H9 (cell line): Measurements from ENCODE around the gene JMJD8. TPM values are rescaled to one million over a fixed set of nuclear protein-coding genes. Genes with fewer than 3 reads are reported as not detected.

ENCODE experiments used
- DNase-seq: peaks from one replicate; pipeline ENCODE4 v3.0.0-alpha.2; 2017
- H2AFZ ChIP-seq: one replicate; pipeline ENCODE4 v1.6.1; 2013; ENCODE audit warnings: mild to moderate bottlenecking, low read length, control low read depth, moderate library complexity
- H2AK5ac ChIP-seq: 2 replicates; pipeline ENCODE4 v1.6.1; 2013; ENCODE audit warnings: low read length, control low read depth, mixed read lengths; ENCODE audit not compliant: insufficient read length
- H2BK120ac ChIP-seq: one replicate; pipeline ENCODE4 v1.6.1; 2013; ENCODE audit warnings: low read depth, mild to moderate bottlenecking, low read length, control low read depth, inconsistent platforms; ENCODE audit not compliant: poor library complexity, severe bottlenecking
- H2BK12ac ChIP-seq: 2 replicates; pipeline ENCODE4 v1.6.1; 2013; ENCODE audit warnings: low read length, control low read depth, mixed read lengths, low read depth; ENCODE audit not compliant: insufficient read length
- H2BK15ac ChIP-seq: 2 replicates; pipeline ENCODE4 v1.6.1; 2013; ENCODE audit warnings: low read depth, low read length, control low read depth
- H2BK20ac ChIP-seq: one replicate; pipeline ENCODE4 v1.6.1; 2013; ENCODE audit warnings: low read depth, mild to moderate bottlenecking, low read length, control low read depth, inconsistent platforms; ENCODE audit not compliant: poor library complexity, severe bottlenecking
- H2BK5ac ChIP-seq: 2 replicates; pipeline ENCODE4 v1.6.1; 2013; ENCODE audit warnings: low read length, control low read depth, mixed read lengths; ENCODE audit not compliant: insufficient read length
- H3K14ac ChIP-seq: 2 replicates; pipeline ENCODE4 v1.6.1; 2013; ENCODE audit warnings: low read length, control low read depth; ENCODE audit not compliant: insufficient read depth
- H3K18ac ChIP-seq: 2 replicates; pipeline ENCODE4 v1.6.1; 2013; ENCODE audit warnings: low read depth, mild to moderate bottlenecking, mixed read lengths, low read length, control low read depth; ENCODE audit not compliant: insufficient read length
- H3K23ac ChIP-seq: 2 replicates; pipeline ENCODE4 v1.6.1; 2013; ENCODE audit warnings: low read length, control low read depth, mixed read lengths, low read depth; ENCODE audit not compliant: insufficient read length
- H3K23me2 ChIP-seq: 2 replicates; pipeline ENCODE4 v1.6.1; 2013; ENCODE audit warnings: low read depth, mild to moderate bottlenecking, mixed read lengths, low read length, control low read depth; ENCODE audit not compliant: insufficient read length, poor library complexity, severe bottlenecking
- H3K27ac ChIP-seq: 2 replicates; pipeline ENCODE4 v1.5.1; 2013; ENCODE audit warnings: low read length, control low read depth, mixed read lengths, low read depth; ENCODE audit not compliant: insufficient read length
- H3K27me3 ChIP-seq: 2 replicates; pipeline ENCODE4 v1.6.1; 2013; ENCODE audit warnings: low read length, control low read depth, inconsistent platforms; ENCODE audit not compliant: insufficient read depth
- H3K4ac ChIP-seq: 2 replicates; pipeline ENCODE4 v1.6.1; 2013; ENCODE audit warnings: low read depth, mild to moderate bottlenecking, control low read depth, inconsistent platforms, low read length, moderate library complexity
- H3K4me1 ChIP-seq: 2 replicates; pipeline ENCODE4 v1.6.1; 2013; ENCODE audit warnings: low read length, control low read depth, inconsistent platforms; ENCODE audit not compliant: insufficient read depth
- H3K4me2 ChIP-seq: 2 replicates; pipeline ENCODE4 v1.6.1; 2013; ENCODE audit warnings: low read length, control low read depth, mixed read lengths; ENCODE audit not compliant: insufficient read length, insufficient read depth
- H3K56ac ChIP-seq: 2 replicates; pipeline ENCODE4 v1.6.1; 2013; ENCODE audit warnings: low read depth, mild to moderate bottlenecking, mixed read lengths, low read length, control low read depth; ENCODE audit not compliant: insufficient read length
- H3K79me1 ChIP-seq: 2 replicates; pipeline ENCODE4 v1.6.1; 2013; ENCODE audit warnings: low read depth, mild to moderate bottlenecking, moderate library complexity, low read length, control low read depth, inconsistent platforms; ENCODE audit not compliant: insufficient read depth, poor library complexity, severe bottlenecking
- H3K79me2 ChIP-seq: 2 replicates; pipeline ENCODE4 v1.6.1; 2013; ENCODE audit warnings: low read length, control low read depth, inconsistent platforms; ENCODE audit not compliant: insufficient read depth
- H3K9ac ChIP-seq: 2 replicates; pipeline ENCODE4 v1.6.1; 2013; ENCODE audit warnings: low read length, control low read depth, mixed read lengths; ENCODE audit not compliant: insufficient read length; ENCODE audit errors: extremely low read depth
- H3K9me3 ChIP-seq: one replicate; pipeline ENCODE4 v1.6.1; 2013; ENCODE audit warnings: low read depth, low read length, inconsistent platforms; ENCODE audit not compliant: control insufficient read depth
- H3T11ph ChIP-seq: one replicate; pipeline ENCODE4 v1.6.1; 2013; ENCODE audit warnings: mild to moderate bottlenecking, low read length, control low read depth, inconsistent platforms
- H4K20me1 ChIP-seq: one replicate; pipeline ENCODE4 v1.6.1; 2013; ENCODE audit not compliant: control insufficient read depth, insufficient read length, insufficient read depth
- H4K5ac ChIP-seq: 2 replicates; pipeline ENCODE4 v1.6.1; 2013; ENCODE audit warnings: low read depth, mild to moderate bottlenecking, mixed read lengths, low read length, control low read depth; ENCODE audit not compliant: insufficient read length
- H4K8ac ChIP-seq: replicated peaks from 2 replicates; pipeline ENCODE4 v1.6.1; 2013; ENCODE audit warnings: low read length, control low read depth, mixed read lengths, low read depth; ENCODE audit not compliant: insufficient read length
- H4K91ac ChIP-seq: 2 replicates; pipeline ENCODE4 v1.6.1; 2013; ENCODE audit warnings: low read depth, mild to moderate bottlenecking, moderate library complexity, mixed read lengths, low read length, control low read depth; ENCODE audit not compliant: insufficient read length
- H3K27ac Mint-ChIP-seq, 3 experiments: 2 replicates in 2 of 3; 3 replicates in 1 of 3; pipeline ENCODE4 v1.8.0; 2020 to 2021; ENCODE audit warnings: mixed read lengths in 3 of 3, mild to moderate bottlenecking in 1 of 3, moderate library complexity in 1 of 3
- H3K27me3 Mint-ChIP-seq: 2 replicates; pipeline ENCODE4 v1.8.0; 2021; ENCODE audit warnings: low read depth, mild to moderate bottlenecking, moderate library complexity, mixed read lengths
- H3K36me3 Mint-ChIP-seq, 3 experiments: 2 replicates in 2 of 3; 3 replicates in 1 of 3; pipeline ENCODE4 v1.8.0; 2020 to 2021; ENCODE audit warnings: low read depth in 3 of 3, mixed read lengths in 3 of 3; ENCODE audit not compliant: insufficient read depth in 1 of 3
- H3K4me1 Mint-ChIP-seq, 2 experiments: 2 replicates each; pipeline ENCODE4 v1.8.0; 2020; ENCODE audit warnings: mixed read lengths in 2 of 2
- H3K4me3 Mint-ChIP-seq, 2 experiments: 2 replicates in 1 of 2; 3 replicates in 1 of 2; pipeline ENCODE4 v1.8.0; 2020 to 2021; ENCODE audit warnings: mild to moderate bottlenecking in 2 of 2, mixed read lengths in 2 of 2, moderate library complexity in 1 of 2
- H3K9me3 Mint-ChIP-seq, 2 experiments: 2 replicates in 1 of 2; 3 replicates in 1 of 2; pipeline ENCODE4 v1.8.0; 2020; ENCODE audit warnings: mild to moderate bottlenecking in 2 of 2, mixed read lengths in 2 of 2, moderate library complexity in 1 of 2
- CTCF ChIP-seq: fragments of 200-600 bp; sonication (generic); conservative IDR thresholded peaks from 3 replicates; pipeline ENCODE4 v1.8.0; 2021; ENCODE audit warnings: antibody characterized with exemption, mild to moderate bottlenecking
- WGBS: extraction: QIAGEN DNeasy Blood & Tissue Kit; methylation state at CpG from one replicate; pipeline ENCODE4 v1.1.7; 2013; ENCODE audit warnings: missing lambda C conversion rate, low lambda C conversion rate, mixed read lengths; ENCODE audit not compliant: insufficient read length; ENCODE audit errors: extremely low coverage; 5-methylcytosine and 5-hydroxymethylcytosine counted together
- total RNA-seq: library from RNA; stranded (reverse); gene quantifications from 2 replicates; pipeline ENCODE4 v1.2.1, GENCODE V29; 2021

Gene JMJD8
- total RNA-seq, 1 experiment from 2014 or later = 52.7 TPM

- peaks cover 2% of the 10 kb centered on the region; the same call in 1 of the 2 replicates for H3K79me2 ChIP-seq
- H3K18ac ChIP-seq = peak within 1 kb of the TSS; percentile 76
- H4K5ac ChIP-seq = no peak within 1 kb of the TSS
- H3K23ac ChIP-seq = no peak within 1 kb of the TSS
- Mint-ChIP-seq H3K36me3 (peaks cover 0 to 6% (median 1%) of the 10 kb centered on the region in 3 experiments; a peak in 4 of 7 replicates), H3K9me3 (peaks cover 3% of the 10 kb centered on the region in 2 experiments; a peak in 2 of 5 replicates), H3K27ac (peak within 1 kb of the TSS; percentile 90 to 96 (median 90)), H3K4me1 (peaks cover 11 to 29% of the 10 kb centered on the region in 2 experiments), H3K4me3 (peak within 1 kb of the TSS; percentile 82 to 96), H3K27me3 (peaks cover 2% of the 10 kb centered on the region; the same call in 1 of the 2 replicates)
- no peak within 1 kb of the TSS for H3K27ac ChIP-seq
- H3K4ac ChIP-seq = no peak within 1 kb of the TSS
- H2AFZ ChIP-seq = no peak within 1 kb of the TSS
- H4K20me1 ChIP-seq = no peaks in the 10 kb centered on the region
- H4K91ac ChIP-seq = no peak within 1 kb of the TSS
- no peaks in the 10 kb centered on the region for H3K79me1 ChIP-seq
- no peak within 1 kb of the TSS for H2BK120ac ChIP-seq
- no CpG with 5 or more reads among the region's 91 CpGs for WGBS
- H4K8ac ChIP-seq = no peak within 1 kb of the TSS
- no peaks in the 10 kb centered on the region for H3K9me3 ChIP-seq
- peaks cover 7% of the 10 kb centered on the region for H3K23me2 ChIP-seq
- H3K56ac ChIP-seq = no peak within 1 kb of the TSS
- DNase-seq = peak; percentile 96
- H2BK12ac ChIP-seq = no peak within 1 kb of the TSS
- no peak within 1 kb of the TSS for H2AK5ac ChIP-seq
- H3K14ac ChIP-seq = peak within 1 kb of the TSS; percentile 62; the same call in 1 of the 2 replicates
- H2BK5ac ChIP-seq = no peak within 1 kb of the TSS
- H3K9ac ChIP-seq = peak within 1 kb of the TSS; percentile 63
- H3K4me1 ChIP-seq = no peaks in the 10 kb centered on the region; the same call in 1 of the 2 replicates
- no peak within 1 kb of the TSS for H2BK20ac ChIP-seq
- no peaks in the 10 kb centered on the region for H3K27me3 ChIP-seq
- H3K4me2 ChIP-seq = peak within 1 kb of the TSS; percentile 50
- H2BK15ac ChIP-seq = no peak within 1 kb of the TSS
- H3T11ph ChIP-seq = no peak within 1 kb of the TSS
- no peak for TF ChIP-seq CTCF
These were observed 47.7 kb downstream of the JMJD8 start, which contains the start of gene METTL26 for GRCh38 chr16:636206-637080. METTL26 (minus strand) TSS chr16:636305; CDS start chr16:636290, 15 bp downstream.
